Measurements from ENCODE around the gene MMD. TPM values are rescaled to one million over a fixed set of nuclear protein-coding genes. Genes with fewer than 3 reads are reported as not detected.
"Not testable (repeated sequence)": the region's sequence is repeated elsewhere in the genome, so short reads cannot be mapped to it uniquely, and the experiment has no call there.

Gene MMD
- total and polyA plus RNA-seq, 9 of the 15 experiments (the other 6 are each of a cell fraction or from before 2014, with no cell fraction given) = 3.1 to 18.9 (median 10.7) TPM

GRCh38 chr17:55465771-55466170, 44.1 kb upstream of the MMD start:
- H3K27ac ChIP-seq (ENCODE audit: extremely low read depth, low read depth, low read length); H3K36me3 ChIP-seq (ENCODE audit: control insufficient read depth, insufficient read depth, low read length); BruUV-seq (replicated peaks); H3K79me2 ChIP-seq (ENCODE audit: control insufficient read depth, insufficient read depth, low read length); FAIRE-seq; H3K9ac ChIP-seq (ENCODE audit: insufficient read depth in 1 of 2, low read depth in 2 of 2, low read length in 2 of 2); DNase-seq (ENCODE audit: extremely low read depth in 1 of 4, low spot score in 3 of 4); in situ Hi-C loops (cut with MboI); ATAC-seq; intact Hi-C loops (cut with micrococcal nuclease); H3K4me2 ChIP-seq (ENCODE audit: insufficient read depth, low read length); H2AFZ ChIP-seq (ENCODE audit: low read depth, low read length); H3K9me3 ChIP-seq (replicated peaks; ENCODE audit: control insufficient read depth, insufficient read depth, low read depth, low read length); H3K4me1 ChIP-seq (replicated peaks in 1 of 2; ENCODE audit: control insufficient read depth in 2 of 2, insufficient read depth in 2 of 2, low read length in 2 of 2); H3K27me3 ChIP-seq (ENCODE audit: control insufficient read depth in 2 of 2, insufficient read depth in 2 of 2, low read length in 2 of 2); H3K9me1 ChIP-seq (ENCODE audit: control insufficient read depth, insufficient read depth, low read length); H4K20me1 ChIP-seq (replicated peaks; ENCODE audit: control insufficient read depth, insufficient read depth, low read length); H3K4me3 ChIP-seq; CTCF ChIA-PET (ENCODE audit: low intra/inter-chr PET ratio): not testable (repeated sequence)
- WGBS (ENCODE audit: insufficient coverage, low coverage, missing lambda C conversion rate) = 23% methylated on average over 4 of the region's 4 CpGs
- POLR2A ChIA-PET = interaction anchor here (0.6 kb wide), 1 partner anchor 14 kb away, joined by 3 read pairs; no protein-coding TSS in a partner anchor

- H3K79me2 ChIP-seq (ENCODE audit: control insufficient read depth, insufficient read depth, low read length) = no peaks in the 10 kb centered on the region
- H3K4me2 ChIP-seq (ENCODE audit: insufficient read depth, low read length) = no peak overlapping the region
- in situ Hi-C loops (cut with MboI) (no loop called here), intact Hi-C loops (cut with micrococcal nuclease) (no loop called here)
- H3K4me1 ChIP-seq (replicated peaks in 1 of 2; ENCODE audit: control insufficient read depth in 2 of 2, insufficient read depth in 2 of 2, low read length in 2 of 2) = peaks cover 0 to under 1% of the 10 kb centered on the region in 2 experiments; a peak in 1 of 5 replicates
- 23% methylated on average over 2 of the region's 2 CpGs for WGBS (ENCODE audit: insufficient coverage, low coverage, missing lambda C conversion rate)
- no peak overlapping the region for H3K4me3 ChIP-seq
- ChIA-PET POLR2A (interaction anchor here (1.4 kb wide), 1 partner anchor 11 kb away, joined by 3 read pairs; no protein-coding TSS in a partner anchor), CTCF (ENCODE audit: low intra/inter-chr PET ratio) (no interaction called here)
- H3K36me3 ChIP-seq (ENCODE audit: control insufficient read depth, insufficient read depth, low read length) = no peaks in the 10 kb centered on the region
- peak overlapping the region; percentile 61; the same call in 1 of the 2 replicates for H2AFZ ChIP-seq (ENCODE audit: low read depth, low read length)
- no peaks in the 10 kb centered on the region for H3K27me3 ChIP-seq (ENCODE audit: control insufficient read depth in 2 of 2, insufficient read depth in 2 of 2, low read length in 2 of 2)
- ATAC-seq (no peak), FAIRE-seq (no peak), DNase-seq (ENCODE audit: extremely low read depth in 1 of 4, low spot score in 3 of 4) (no peak)
- no peaks in the 10 kb centered on the region for H3K9me3 ChIP-seq (replicated peaks; ENCODE audit: control insufficient read depth, insufficient read depth, low read depth, low read length)
- BruUV-seq (replicated peaks) = no TSS peak
- no peaks in the 10 kb centered on the region for H4K20me1 ChIP-seq (replicated peaks; ENCODE audit: control insufficient read depth, insufficient read depth, low read length)
- no peaks in the 10 kb centered on the region for H3K9me1 ChIP-seq (ENCODE audit: control insufficient read depth, insufficient read depth, low read length)
- H3K9ac ChIP-seq (ENCODE audit: insufficient read depth in 1 of 2, low read depth in 2 of 2, low read length in 2 of 2) = no peak overlapping the region
- H3K27ac ChIP-seq (ENCODE audit: extremely low read depth, low read depth, low read length) = no peak overlapping the region
- no peak for TF ChIP-seq ELF2 (CRISPR knock-in tag; IDR thresholded peaks at IDR 0.05)
- no peak for TF ChIP-seq ZFP1 (CRISPR knock-in tag; IDR thresholded peaks at IDR 0.05)
- TF ChIP-seq HDAC6 (IDR thresholded peaks at IDR 0.05; ENCODE audit: low read depth, low read length) = no peak
- no peak for TF ChIP-seq MEIS2 (IDR thresholded peaks at IDR 0.05; ENCODE audit: partially characterized antibody)
- TF ChIP-seq POLR2G (IDR thresholded peaks at IDR 0.05; ENCODE audit: low read depth, low read length) = no peak
- no peak for TF ChIP-seq NFE2 (IDR thresholded peaks at IDR 0.05; ENCODE audit: low read depth)
- TF ChIP-seq E2F6 (IDR thresholded peaks at IDR 0.05; ENCODE audit: borderline replicate concordance in 1 of 2, extremely low read depth in 1 of 2, insufficient read depth in 1 of 2, insufficient read length in 1 of 2, low read depth in 1 of 2, low read length in 1 of 2, poor library complexity in 1 of 2, severe bottlenecking in 1 of 2) = no peak
- no peak for TF ChIP-seq SMARCB1 (IDR thresholded peaks at IDR 0.05; ENCODE audit: insufficient read length, low read depth)
- no peak for TF ChIP-seq NCOA4 (IDR thresholded peaks at IDR 0.05; ENCODE audit: partially characterized antibody)
- no peak for TF ChIP-seq XRCC3 (IDR thresholded peaks at IDR 0.05)
- TF ChIP-seq ZNF444 (CRISPR knock-in tag; IDR thresholded peaks at IDR 0.05) = no peak
- TF ChIP-seq E2F3 (CRISPR knock-in tag; IDR thresholded peaks at IDR 0.05) = no peak
- TF ChIP-seq NFATC3 (IDR thresholded peaks at IDR 0.05) = no peak
Measured at GRCh38 chr17:55463600-55463999, 42.0 kb upstream of the MMD start.

Data from K562 (cell line).